ENCODE data around the gene NT5C3B.

NT5C3B gene

GRCh38 chr17:41810659-41811548 lies 25.1 kb downstream of the NT5C3B start:
- DNase-seq, result peak in 1 of 5 experiments; percentile 16

GRCh38 chr17:41806685-41807445 lies 29.2 kb downstream of the NT5C3B start:
- DNase-seq, result no peak

- no peak for DNase-seq
Measured at GRCh38 chr17:41803049-41804020, 32.7 kb downstream of the NT5C3B start.

GRCh38 chr17:41801374-41802271 lies 34.4 kb downstream of the NT5C3B start:
- peak; percentile 20 to 61 (median 57) for DNase-seq

- DNase-seq, result no peak
Measured at GRCh38 chr17:41800601-41801373, 35.2 kb downstream of the NT5C3B start.

- no peak for DNase-seq
Measured at GRCh38 chr17:41799366-41799765, 36.7 kb downstream of the NT5C3B start.

GRCh38 chr17:41797377-41797776 lies 38.7 kb downstream of the NT5C3B start:
- DNase-seq, result no peak

- no peak for DNase-seq
Measured at GRCh38 chr17:41796121-41796895, 39.7 kb downstream of the NT5C3B start.

GRCh38 chr17:41794540-41794975 lies 41.5 kb downstream of the NT5C3B start:
- DNase-seq, result no peak

- no peak for DNase-seq
Measured at GRCh38 chr17:41793784-41794539, 42.1 kb downstream of the NT5C3B start.

GRCh38 chr17:41792845-41793783 lies 42.9 kb downstream of the NT5C3B start:
- no peak for DNase-seq

GRCh38 chr17:41787021-41787418 lies 49.0 kb downstream of the NT5C3B start:
- no peak for DNase-seq

GRCh38 chr17:41786227-41787020 lies 49.6 kb downstream of the NT5C3B start, which contains the start of gene JUP:
Gene JUP (minus strand): TSS chr17:41786711. CDS start chr17:41771854, 14,857 bp downstream.
- DNase-seq, result peak; percentile 70 to 88 (median 83)

- no peak for DNase-seq
Measured at GRCh38 chr17:41785859-41786226, 50.2 kb downstream of the NT5C3B start.

GRCh38 chr17:41785091-41785858 lies 50.8 kb downstream of the NT5C3B start:
- DNase-seq, result no peak

- peak in 1 of 5 experiments; percentile 68 for DNase-seq
Measured at GRCh38 chr17:41784207-41784744, 51.8 kb downstream of the NT5C3B start.
